ENCODE data around the gene AGAP1. TPM values are rescaled to one million over a fixed set of nuclear protein-coding genes. Genes with fewer than 3 reads are reported as not detected.

Gene AGAP1
- total and polyA plus RNA-seq, 2 donors (not counting 3 experiments of a cell fraction or from before 2014, with no cell fraction given), result 10.2 to 20.9 TPM

GRCh38 chr2:235675678-235676535 lies 182.1 kb downstream of the AGAP1 start:
- dilution Hi-C loops (cut with MboI; ENCODE audit: extremely low pct_ligation_motif_present, low sequenced_read_pairs) (no loop called here), intact Hi-C loops (cut with micrococcal nuclease) (loop anchor here (10.0 kb wide), 2 partner anchors 401 to 541 kb away; no protein-coding TSS in a partner anchor)
- Histone ChIP-seq H3K4me1 (ENCODE audit: control insufficient read depth, extremely low read depth, insufficient read depth, low read length) (no peaks in the 10 kb centered on the region), H3K27me3 (ENCODE audit: control insufficient read depth in 2 of 2, insufficient read depth in 2 of 2, low read length in 2 of 2) (peaks cover 9 to 14% of the 10 kb centered on the region in 2 experiments), H3K9me1 (replicated peaks; ENCODE audit: control insufficient read depth, extremely low read depth, insufficient read depth, low read length) (no peaks in the 10 kb centered on the region), H3K9ac (replicated peaks; ENCODE audit: extremely low read depth, insufficient read depth, low read length) (no peak overlapping the region), H3K36me3 (ENCODE audit: control insufficient read depth in 2 of 2, extremely low read depth in 1 of 2, insufficient read depth in 2 of 2, low read length in 2 of 2) (no peaks in the 10 kb centered on the region), H3K79me2 (ENCODE audit: control insufficient read depth, insufficient read depth, low read length) (peaks cover 2% of the 10 kb centered on the region), H3K4me3 (replicated peaks in 1 of 3; ENCODE audit: insufficient read depth in 1 of 3, low read depth in 1 of 3, low read length in 3 of 3) (no peak overlapping the region), H3K27ac (ENCODE audit: insufficient read depth, low read depth, low read length) (no peak overlapping the region), H3K4me2 (ENCODE audit: insufficient read depth, low read length) (no peak overlapping the region), H2AFZ (ENCODE audit: low read depth, low read length) (no peak overlapping the region), H3K9me3 (replicated peaks; ENCODE audit: control insufficient read depth, insufficient read depth, low read length) (no peaks in the 10 kb centered on the region), H4K20me1 (replicated peaks; ENCODE audit: control insufficient read depth, extremely low read depth, insufficient read depth, low read length) (no peaks in the 10 kb centered on the region)
- BruUV-seq (replicated peaks), result no TSS peak
- no peak for FAIRE-seq
- DNase-seq (ENCODE audit: low read depth, low spot score), result no peak
- ChIA-PET CTCF (interaction anchor here (0.8 to 1.6 kb wide), 3 partner anchors 70 to 82 kb away, joined by 3 to 4 read pairs (median 3); no protein-coding TSS in a partner anchor), POLR2A (no interaction called here)
- TF ChIP-seq FOS (IDR thresholded peaks at IDR 0.05; ENCODE audit: borderline replicate concordance, insufficient read depth, low read length) (no peak), EZH2 (IDR thresholded peaks at IDR 0.05; ENCODE audit: borderline replicate concordance, low read depth, low read length, severe bottlenecking) (no peak), GATA2 (IDR thresholded peaks at IDR 0.05; ENCODE audit: insufficient read depth, insufficient read length, low read depth, low read length) (no peak)
- TF ChIP-seq, protein P1, sequence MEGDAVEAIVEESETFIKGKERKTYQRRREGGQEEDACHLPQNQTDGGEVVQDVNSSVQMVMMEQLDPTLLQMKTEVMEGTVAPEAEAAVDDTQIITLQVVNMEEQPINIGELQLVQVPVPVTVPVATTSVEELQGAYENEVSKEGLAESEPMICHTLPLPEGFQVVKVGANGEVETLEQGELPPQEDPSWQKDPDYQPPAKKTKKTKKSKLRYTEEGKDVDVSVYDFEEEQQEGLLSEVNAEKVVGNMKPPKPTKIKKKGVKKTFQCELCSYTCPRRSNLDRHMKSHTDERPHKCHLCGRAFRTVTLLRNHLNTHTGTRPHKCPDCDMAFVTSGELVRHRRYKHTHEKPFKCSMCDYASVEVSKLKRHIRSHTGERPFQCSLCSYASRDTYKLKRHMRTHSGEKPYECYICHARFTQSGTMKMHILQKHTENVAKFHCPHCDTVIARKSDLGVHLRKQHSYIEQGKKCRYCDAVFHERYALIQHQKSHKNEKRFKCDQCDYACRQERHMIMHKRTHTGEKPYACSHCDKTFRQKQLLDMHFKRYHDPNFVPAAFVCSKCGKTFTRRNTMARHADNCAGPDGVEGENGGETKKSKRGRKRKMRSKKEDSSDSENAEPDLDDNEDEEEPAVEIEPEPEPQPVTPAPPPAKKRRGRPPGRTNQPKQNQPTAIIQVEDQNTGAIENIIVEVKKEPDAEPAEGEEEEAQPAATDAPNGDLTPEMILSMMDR (IDR thresholded peaks at IDR 0.05; ENCODE audit: extremely low read depth in 1 of 2, insufficient read depth in 1 of 2, low read depth in 1 of 2, low read length in 2 of 2), result no peak
- TF ChIP-seq, protein P2, sequence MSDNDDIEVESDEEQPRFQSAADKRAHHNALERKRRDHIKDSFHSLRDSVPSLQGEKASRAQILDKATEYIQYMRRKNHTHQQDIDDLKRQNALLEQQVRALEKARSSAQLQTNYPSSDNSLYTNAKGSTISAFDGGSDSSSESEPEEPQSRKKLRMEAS (IDR thresholded peaks at IDR 0.05; ENCODE audit: insufficient read depth, insufficient read length), result no peak

All from endothelial cell of umbilical vein (primary cell).